Left lobe of liver (tissue), 2 donors: ENCODE measurements around the gene TTC21B. TPM values are rescaled to one million over a fixed set of nuclear protein-coding genes. Genes with fewer than 3 reads are reported as not detected.
A peak's percentile ranks its signal among the peaks of the same experiment; 100 is the strongest.

Source experiments
- ATAC-seq: fragments of 200-7000 bp; cut with Tn5 transposase; one replicate; pipeline ENCODE4 v1.9.1; 2020; ENCODE audit warnings: mild to moderate bottlenecking, moderate library complexity
- DNase-seq: peaks from one replicate; pipeline ENCODE4 v3.0.0-alpha.2; 2020; ENCODE audit warnings: low spot score
- total RNA-seq: library from RNA; stranded (reverse); gene quantifications from one replicate; pipeline ENCODE4 v1.2.1, GENCODE V29; 2021
- donor health status: DM: no; HTN: no; CAD: no; lungs with moderate emphysema.
- donor health status: DM: no; HTN: yes; CAD: no.

The TTC21B gene
- total RNA-seq, 1 donor from 2014 or later, result 6.2 TPM

DNA sequence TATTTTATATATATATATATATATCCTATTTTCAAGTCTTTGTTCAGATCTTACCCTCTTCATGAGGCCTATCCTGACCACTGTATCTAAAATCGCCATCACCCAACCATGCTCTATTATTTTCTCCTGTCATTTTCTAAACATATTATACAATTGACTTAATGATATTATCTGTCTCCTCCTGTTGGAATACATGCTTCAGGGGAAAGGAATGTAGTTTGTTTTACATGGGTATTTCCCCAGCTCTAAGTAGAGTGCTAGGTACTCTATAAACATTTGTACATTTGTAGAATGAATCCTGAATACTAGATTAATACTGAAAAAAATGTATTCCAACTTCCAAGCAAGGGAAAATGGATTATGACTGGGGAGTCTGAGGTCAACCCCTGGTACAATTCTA, 26.2 kb downstream of the TTC21B start:
- ATAC-seq (no peak), DNase-seq (no peak)

GRCh38 chr2:165924946-165925345, 28.6 kb downstream of the TTC21B start:
- no peak for ATAC-seq
- no peak for DNase-seq

- ATAC-seq (no peak), DNase-seq (no peak)
Observed at GRCh38 chr2:165920748-165921147, 32.8 kb downstream of the TTC21B start.

GRCh38 chr2:165913636-165914035, 39.9 kb downstream of the TTC21B start:
- no peak for ATAC-seq
- no peak for DNase-seq

GRCh38 chr2:165911981-165912380, 41.6 kb downstream of the TTC21B start:
- no peak for DNase-seq
- no peak for ATAC-seq

- ATAC-seq (no peak), DNase-seq (no peak)
Observed at GRCh38 chr2:165911231-165911630, 42.3 kb downstream of the TTC21B start.

GRCh38 chr2:165909466-165909865, 44.1 kb downstream of the TTC21B start:
- DNase-seq, result no peak
- ATAC-seq, result no peak

- DNase-seq, result no peak
- ATAC-seq, result no peak
Observed at GRCh38 chr2:165905854-165906253, 47.7 kb downstream of the TTC21B start.

GRCh38 chr2:165905269-165905668, 48.3 kb downstream of the TTC21B start:
- DNase-seq (no peak), ATAC-seq (no peak)

- ATAC-seq (no peak), DNase-seq (no peak)
Observed at GRCh38 chr2:165904432-165904831, 49.1 kb downstream of the TTC21B start.

DNA sequence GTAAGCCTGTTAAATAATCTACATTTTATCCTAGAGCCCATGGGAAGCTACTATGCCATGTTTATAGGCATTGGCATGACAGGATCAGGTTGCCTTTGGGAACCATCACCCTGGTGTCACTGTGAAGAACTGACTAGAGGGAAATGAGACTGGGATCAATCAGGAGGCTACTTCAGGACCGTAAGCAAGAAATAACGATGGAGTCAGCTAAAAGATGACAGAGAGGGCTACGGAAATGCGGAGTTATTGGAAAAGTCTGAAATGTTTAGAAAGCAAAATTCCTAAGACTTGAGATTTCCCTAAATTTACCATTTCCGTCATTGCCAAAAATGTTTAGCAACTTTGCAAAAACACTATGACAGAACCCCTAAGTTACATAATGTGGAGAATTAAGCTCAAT, 50.2 kb downstream of the TTC21B start:
- ATAC-seq, result peak; percentile 23
- DNase-seq, result no peak

- no peak for DNase-seq
- ATAC-seq, result peak; percentile 87
Observed at GRCh38 chr2:165902934-165903333, 50.6 kb downstream of the TTC21B start.

DNA sequence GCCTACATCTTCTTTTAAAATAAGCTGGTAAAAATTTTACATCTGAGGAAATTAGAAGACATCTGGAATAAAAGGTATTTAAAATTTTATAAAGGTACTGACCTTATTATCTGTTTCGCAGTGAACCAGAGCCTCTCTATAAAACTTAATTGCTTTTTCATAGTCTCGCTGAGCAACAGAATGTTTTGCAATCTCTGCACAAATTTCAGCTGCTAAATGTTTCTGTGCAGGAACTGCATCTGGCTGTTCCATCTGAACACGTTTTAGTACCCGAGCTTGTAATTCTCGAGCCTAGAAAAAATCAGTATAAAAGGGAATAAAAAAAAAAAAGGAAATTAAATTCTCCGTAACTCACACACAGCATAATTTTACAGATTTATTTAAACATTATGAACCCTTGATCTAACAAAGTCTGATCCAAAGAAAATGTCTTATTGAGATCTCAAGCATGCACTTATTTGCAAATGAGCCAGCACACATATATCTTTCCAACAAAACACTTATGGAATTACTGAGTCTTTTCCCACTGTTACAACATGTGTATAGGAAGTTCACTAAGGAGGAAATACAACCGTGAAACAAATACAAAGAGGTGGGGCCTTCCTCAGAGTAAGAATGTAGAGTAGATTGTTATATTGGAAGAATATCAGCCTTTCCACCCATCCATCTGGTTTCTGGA, 51.8 kb downstream of the TTC21B start:
- ATAC-seq, result no peak
- no peak for DNase-seq

- DNase-seq, result no peak
- no peak for ATAC-seq
Observed at GRCh38 chr2:165899311-165899710, 54.3 kb downstream of the TTC21B start.

DNA sequence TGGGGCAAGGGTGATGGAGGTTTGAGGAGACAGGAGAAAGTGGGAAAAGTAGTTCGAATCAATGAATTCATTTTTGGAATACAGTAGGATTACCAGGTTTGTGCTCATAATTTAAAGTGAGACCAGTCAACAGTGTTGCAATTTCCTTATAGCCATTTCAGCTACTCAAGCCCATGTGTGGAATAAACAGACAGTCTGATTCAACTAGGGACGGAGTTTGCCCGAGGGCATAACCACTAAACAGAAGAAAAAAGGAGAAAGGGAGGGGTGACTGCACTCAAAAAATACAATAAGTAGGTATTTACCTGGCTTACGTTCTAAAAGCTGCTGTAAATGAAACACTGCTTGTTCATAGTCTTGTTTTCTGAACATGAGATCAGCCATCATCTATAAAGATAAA, 55.2 kb downstream of the TTC21B start:
- ATAC-seq (no peak), DNase-seq (no peak)

DNA sequence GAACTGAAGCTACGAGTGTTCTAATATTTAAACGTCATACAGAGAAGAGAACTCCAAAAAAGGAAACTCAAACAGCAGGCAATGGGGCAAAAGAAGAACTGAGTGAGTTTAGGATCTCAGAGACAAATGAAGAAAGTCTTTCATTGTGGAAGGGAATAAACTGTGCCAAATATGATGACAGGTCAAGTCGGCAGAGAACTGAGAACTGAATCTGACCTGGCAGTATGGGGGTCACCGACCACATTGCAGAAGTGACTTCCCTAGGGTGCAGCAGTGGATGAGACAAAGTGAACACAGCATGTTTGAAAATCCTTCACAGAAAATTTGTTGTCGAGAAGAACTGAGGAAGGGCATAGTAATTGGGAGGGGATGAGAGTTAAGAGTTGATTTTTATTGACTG, 55.9 kb downstream of the TTC21B start:
- DNase-seq, result no peak
- peak; percentile 28 for ATAC-seq

DNA sequence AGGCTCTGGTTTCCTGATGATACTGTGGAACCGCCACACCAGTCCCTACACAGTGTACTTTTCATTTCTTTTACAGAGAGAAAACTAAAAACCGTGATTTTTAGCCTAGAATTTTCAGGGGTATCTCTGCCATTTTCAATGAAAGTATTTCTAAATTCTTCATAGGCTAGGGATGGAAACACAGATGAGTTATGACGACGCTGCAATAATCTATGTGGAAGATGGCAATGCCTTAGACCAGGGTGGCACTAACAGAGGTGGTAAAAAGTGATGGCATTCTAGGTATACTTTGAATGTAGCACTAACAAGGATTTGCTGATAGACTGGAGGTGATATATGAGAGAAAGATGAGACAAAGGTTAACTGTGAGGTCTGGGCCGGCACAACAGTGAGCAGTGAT, 56.5 kb downstream of the TTC21B start:
- DNase-seq (no peak), ATAC-seq (no peak)

GRCh38 chr2:165895974-165896373, 57.6 kb downstream of the TTC21B start:
- no peak for DNase-seq
- no peak for ATAC-seq

GRCh38 chr2:165893556-165893955, 60.0 kb downstream of the TTC21B start:
- ATAC-seq, result no peak
- DNase-seq, result no peak

GRCh38 chr2:165892526-165892925, 61.0 kb downstream of the TTC21B start:
- ATAC-seq (no peak), DNase-seq (no peak)

DNA sequence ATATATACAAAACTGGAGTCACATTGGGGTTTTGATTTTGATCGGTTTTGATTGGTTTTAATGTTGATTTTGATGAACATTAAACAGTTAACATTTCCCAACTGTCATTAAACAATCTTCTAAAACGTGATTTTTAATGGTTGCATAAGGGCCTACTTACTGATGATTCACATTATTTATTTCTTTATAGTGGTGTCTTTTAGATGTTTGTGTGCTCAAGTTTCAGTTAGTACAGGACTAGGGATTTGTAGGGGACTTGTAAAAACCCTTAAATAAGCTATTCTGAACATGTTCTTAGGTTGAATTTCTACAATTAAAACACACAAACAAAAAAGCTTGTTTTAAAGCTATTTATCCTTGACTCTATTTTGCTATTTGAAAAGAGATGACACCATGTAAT, 61.6 kb downstream of the TTC21B start:
- no peak for DNase-seq

GRCh38 chr2:165891345-165891744, 62.2 kb downstream of the TTC21B start:
- DNase-seq (no peak), ATAC-seq (no peak)

More for the DNA sequence above, 61.6 kb downstream of the TTC21B start:
- no peak for ATAC-seq

DNA sequence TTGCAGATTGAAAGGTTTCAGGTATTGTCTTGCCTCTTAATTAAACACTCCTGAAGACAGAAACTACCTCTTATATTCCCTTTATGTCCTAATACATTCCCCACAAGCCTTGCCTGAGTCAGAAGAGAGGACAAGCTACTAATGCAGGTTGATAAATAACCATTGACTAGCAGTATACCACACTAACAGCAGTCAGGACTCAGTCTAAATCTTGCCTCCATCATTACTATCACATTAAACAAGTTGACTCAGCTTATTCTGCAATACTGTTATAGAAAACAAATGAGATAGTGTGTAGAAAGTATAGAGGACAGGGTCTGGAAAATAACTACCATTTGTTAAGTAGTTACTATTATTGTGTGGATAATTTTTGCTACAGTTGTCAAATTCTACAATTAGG, 63.8 kb downstream of the TTC21B start:
- DNase-seq, result no peak
- no peak for ATAC-seq
